Measurements from ENCODE around the gene MRPL18. TPM values are rescaled to one million over a fixed set of nuclear protein-coding genes. Genes with fewer than 3 reads are reported as not detected.
A peak's percentile ranks its signal among the peaks of the same experiment; 100 is the strongest.
"Not testable (repeated sequence)": the region's sequence is repeated elsewhere in the genome, so short reads cannot be mapped to it uniquely, and the experiment has no call there.

The MRPL18 gene
- 10 to 100 TPM; 84.6 to 89.9 TPM for total RNA-seq

- no peaks in the 10 kb centered on the region for H3K27me3 Mint-ChIP-seq
- peak within 1 kb of the TSS; percentile 96 for H3K4me3 Mint-ChIP-seq
- peak within 1 kb of the TSS; percentile 98 for H3K27ac Mint-ChIP-seq
- H3K36me3 Mint-ChIP-seq = peaks cover 69% of the 10 kb centered on the region
- no peaks in the 10 kb centered on the region for H3K9me3 Mint-ChIP-seq
- H3K4me1 Mint-ChIP-seq (ENCODE audit: low read depth) = peaks cover 59% of the 10 kb centered on the region
- ChIA-PET CTCF (interaction anchor here (0.5 to 2.2 kb wide), 6 partner anchors 11 to 822 kb away, joined by 3 to 9 read pairs (median 3); no protein-coding TSS in a partner anchor), POLR2A (interaction anchor here (0.6 to 5.2 kb wide), 10 partner anchors 20 to 192 kb away, joined by 3 to 90 read pairs (median 6); partner anchors contain the start of genes ACAT2, SOD2 and WTAP)
- intact Hi-C loops (cut with micrococcal nuclease) = loop anchor here (1.0 to 5.0 kb wide), 3 partner anchors 141 to 672 kb away; no protein-coding TSS in a partner anchor
- peak; percentile 94 for DNase-seq
Observed at GRCh38 chr6:159790149-159790955, at the start of gene MRPL18. MRPL18 (plus strand) TSS chr6:159790467; CDS start chr6:159790588, 121 bp downstream.

GRCh38 chr6:159742165-159742564 is 48.1 kb upstream of the MRPL18 start:
- no peaks in the 10 kb centered on the region for H3K27me3 Mint-ChIP-seq
- no peaks in the 10 kb centered on the region for H3K9me3 Mint-ChIP-seq
- no peak for DNase-seq
- peaks cover 22% of the 10 kb centered on the region for H3K4me1 Mint-ChIP-seq (ENCODE audit: low read depth)
- ChIA-PET CTCF (no interaction called here), POLR2A (interaction anchor here (1.4 kb wide), 1 partner anchor 48 kb away, joined by 3 read pairs; the partner anchor contains the start of genes MRPL18 and TCP1)
- H3K4me3 Mint-ChIP-seq = no peak overlapping the region
- peak overlapping the region; percentile 46 for H3K27ac Mint-ChIP-seq
- intact Hi-C loops (cut with micrococcal nuclease) = no loop called here
- H3K36me3 Mint-ChIP-seq = peaks cover 41% of the 10 kb centered on the region

- H3K27me3 Mint-ChIP-seq = no peaks in the 10 kb centered on the region
- H3K36me3 Mint-ChIP-seq = peaks cover 60% of the 10 kb centered on the region
- POLR2A ChIA-PET = no interaction called here
- no peak overlapping the region for H3K4me3 Mint-ChIP-seq
- no peak for DNase-seq
- H3K4me1 Mint-ChIP-seq (ENCODE audit: low read depth) = peaks cover 13% of the 10 kb centered on the region
- H3K27ac Mint-ChIP-seq = no peak overlapping the region
- intact Hi-C loops (cut with micrococcal nuclease) = no loop called here
- CTCF ChIA-PET = no interaction called here
- no peaks in the 10 kb centered on the region for H3K9me3 Mint-ChIP-seq
Observed at GRCh38 chr6:159745081-159745480, 45.2 kb upstream of the MRPL18 start.

- H3K9me3 Mint-ChIP-seq = no peaks in the 10 kb centered on the region
- intact Hi-C loops (cut with micrococcal nuclease) = no loop called here
- ChIA-PET POLR2A (interaction anchor here (1.6 kb wide), 1 partner anchor 21 kb away, joined by 4 read pairs; no protein-coding TSS in a partner anchor), CTCF (interaction anchor here (1.2 kb wide), 1 partner anchor 15 kb away, joined by 3 read pairs; the partner anchor contains the start of gene ACAT2)
- H3K27ac Mint-ChIP-seq = no peak overlapping the region
- H3K36me3 Mint-ChIP-seq = peaks cover 59% of the 10 kb centered on the region
- H3K4me1 Mint-ChIP-seq (ENCODE audit: low read depth) = peaks cover 11% of the 10 kb centered on the region
- H3K27me3 Mint-ChIP-seq = no peaks in the 10 kb centered on the region
- DNase-seq = no peak
- H3K4me3 Mint-ChIP-seq = no peak overlapping the region
Observed at GRCh38 chr6:159746759-159747158, 43.5 kb upstream of the MRPL18 start.

GRCh38 chr6:159748127-159748526 is 42.1 kb upstream of the MRPL18 start:
- intact Hi-C loops (cut with micrococcal nuclease); H3K9me3 Mint-ChIP-seq; H3K4me3 Mint-ChIP-seq; H3K27me3 Mint-ChIP-seq; CTCF ChIA-PET; DNase-seq; H3K27ac Mint-ChIP-seq: not testable (repeated sequence)
- H3K36me3 Mint-ChIP-seq = peaks cover 56% of the 10 kb centered on the region
- POLR2A ChIA-PET = interaction anchor here (0.9 kb wide), 1 partner anchor 40 kb away, joined by 3 read pairs; no protein-coding TSS in a partner anchor
- peaks cover 11% of the 10 kb centered on the region for H3K4me1 Mint-ChIP-seq (ENCODE audit: low read depth)

- Mint-ChIP-seq H3K4me1 (ENCODE audit: low read depth) (peaks cover 5% of the 10 kb centered on the region), H3K36me3 (peaks cover 55% of the 10 kb centered on the region), H3K27me3 (no peaks in the 10 kb centered on the region), H3K27ac (peak overlapping the region; percentile 45), H3K4me3 (no peak overlapping the region), H3K9me3 (no peaks in the 10 kb centered on the region)
- POLR2A ChIA-PET = no interaction called here
- CTCF ChIA-PET = interaction anchor here (1.1 kb wide), 1 partner anchor 14 kb away, joined by 3 read pairs; no protein-coding TSS in a partner anchor
- no peak for DNase-seq
- intact Hi-C loops (cut with micrococcal nuclease) = no loop called here
Observed at GRCh38 chr6:159751448-159751847, 38.8 kb upstream of the MRPL18 start.

- no peak for DNase-seq
- ChIA-PET CTCF (interaction anchor here (0.9 kb wide), 1 partner anchor 18 kb away, joined by 3 read pairs; no protein-coding TSS in a partner anchor), POLR2A (no interaction called here)
- Mint-ChIP-seq H3K27me3 (no peaks in the 10 kb centered on the region), H3K4me1 (ENCODE audit: low read depth) (peaks cover 8% of the 10 kb centered on the region), H3K27ac (peak overlapping the region; percentile 33), H3K36me3 (peaks cover 61% of the 10 kb centered on the region), H3K9me3 (no peaks in the 10 kb centered on the region), H3K4me3 (no peak overlapping the region)
- intact Hi-C loops (cut with micrococcal nuclease) = no loop called here
Observed at GRCh38 chr6:159753081-159753872, 37.0 kb upstream of the MRPL18 start.

GRCh38 chr6:159754401-159754800 is 35.9 kb upstream of the MRPL18 start:
- Mint-ChIP-seq H3K27ac (no peak overlapping the region), H3K9me3 (no peaks in the 10 kb centered on the region), H3K36me3 (peaks cover 55% of the 10 kb centered on the region), H3K4me3 (no peak overlapping the region), H3K4me1 (ENCODE audit: low read depth) (peaks cover 13% of the 10 kb centered on the region), H3K27me3 (no peaks in the 10 kb centered on the region)
- ChIA-PET POLR2A (no interaction called here), CTCF (no interaction called here)
- intact Hi-C loops (cut with micrococcal nuclease) = no loop called here
- no peak for DNase-seq

GRCh38 chr6:159754959-159755914 is 35.0 kb upstream of the MRPL18 start:
- Mint-ChIP-seq H3K36me3 (peaks cover 50% of the 10 kb centered on the region), H3K9me3 (no peaks in the 10 kb centered on the region), H3K27ac (peak overlapping the region; percentile 62), H3K27me3 (no peaks in the 10 kb centered on the region), H3K4me1 (ENCODE audit: low read depth) (peaks cover 18% of the 10 kb centered on the region), H3K4me3 (no peak overlapping the region)
- POLR2A ChIA-PET = no interaction called here
- CTCF ChIA-PET = no interaction called here
- no peak for DNase-seq
- intact Hi-C loops (cut with micrococcal nuclease) = no loop called here

- Mint-ChIP-seq H3K36me3 (peaks cover 45% of the 10 kb centered on the region), H3K27me3 (no peaks in the 10 kb centered on the region), H3K4me1 (ENCODE audit: low read depth) (peaks cover 27% of the 10 kb centered on the region), H3K4me3 (no peak overlapping the region), H3K27ac (no peak overlapping the region), H3K9me3 (no peaks in the 10 kb centered on the region)
- ChIA-PET POLR2A (no interaction called here), CTCF (interaction anchor here (0.7 to 1.5 kb wide), 3 partner anchors 13 to 332 kb away, joined by 3 to 5 read pairs (median 4); no protein-coding TSS in a partner anchor)
- intact Hi-C loops (cut with micrococcal nuclease) = no loop called here
- no peak for DNase-seq
Observed at GRCh38 chr6:159756508-159756907, 33.8 kb upstream of the MRPL18 start.
